DMS153 treated with DMSO at 0.1 percent for 48 hours (cell line): ENCODE measurements around the gene EEFSEC.

Source experiments
- DNase-seq: peaks from one replicate; lab custom pipeline; 2025; ENCODE audit not compliant: unreplicated experiment; lab: John Stamatoyannopoulos, UW

EEFSEC gene

DNA sequence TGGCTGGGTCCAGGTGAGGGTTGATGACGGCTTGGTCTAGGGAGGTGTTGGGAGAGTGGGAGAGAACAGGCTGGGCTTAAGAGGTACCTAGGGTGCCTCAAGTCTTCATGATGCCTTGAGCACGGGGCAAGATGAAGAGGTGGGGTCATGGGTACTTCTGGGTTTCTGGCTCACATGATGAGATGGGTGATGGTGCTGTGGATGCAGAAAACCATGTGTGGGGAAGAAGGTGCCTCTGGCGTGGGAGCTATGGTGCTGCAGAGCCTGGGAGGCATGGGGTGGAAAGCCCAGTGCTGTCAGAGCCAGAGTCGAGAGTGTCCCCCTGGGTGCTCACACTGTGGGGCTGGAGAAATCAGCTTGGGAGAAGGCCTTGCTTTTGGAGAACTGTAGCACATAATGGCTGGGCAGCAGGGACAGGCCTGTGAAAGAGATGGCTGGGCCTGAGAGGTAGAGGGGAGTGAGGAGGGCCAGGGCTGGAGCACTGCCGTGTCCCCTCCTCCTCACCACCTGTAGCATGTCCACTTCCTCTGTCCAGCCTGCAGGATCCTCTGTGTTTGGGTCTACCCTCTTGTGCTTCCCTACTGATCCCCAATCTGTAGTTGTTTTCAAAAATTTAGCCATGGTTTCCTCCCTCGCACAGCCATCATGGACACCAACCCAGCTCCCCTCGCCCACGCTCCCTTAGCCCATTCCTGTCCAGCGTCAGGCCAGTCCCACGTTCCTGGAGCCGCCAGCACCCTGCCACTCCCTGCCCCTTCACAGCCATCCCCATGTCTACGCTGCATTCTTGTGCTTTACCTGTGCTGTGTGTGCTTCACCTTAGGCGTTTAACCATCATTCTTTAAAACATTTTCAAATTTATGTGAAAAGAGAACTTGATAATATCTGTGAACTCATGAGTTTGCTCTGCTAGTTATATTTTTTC, 132.0 kb downstream of the EEFSEC start:
- DNase-seq: no peak

DNA sequence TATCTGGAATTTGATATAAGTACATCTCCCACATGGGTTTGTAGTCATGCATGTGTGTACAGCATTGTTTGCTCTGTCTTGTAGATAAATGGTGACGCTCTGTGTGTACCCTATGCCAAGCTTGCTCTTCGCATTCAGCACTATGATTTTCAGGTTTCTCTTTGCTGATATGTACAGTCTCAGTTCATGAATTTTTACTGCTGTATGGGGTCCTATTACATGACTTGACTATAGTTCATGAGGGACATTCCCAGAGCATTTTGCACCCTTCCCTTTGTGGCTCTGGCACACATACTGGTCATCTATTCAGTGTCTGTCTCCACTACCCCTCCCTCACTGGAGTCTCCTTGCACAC, 132.7 kb downstream of the EEFSEC start:
- DNase-seq: no peak

DNA sequence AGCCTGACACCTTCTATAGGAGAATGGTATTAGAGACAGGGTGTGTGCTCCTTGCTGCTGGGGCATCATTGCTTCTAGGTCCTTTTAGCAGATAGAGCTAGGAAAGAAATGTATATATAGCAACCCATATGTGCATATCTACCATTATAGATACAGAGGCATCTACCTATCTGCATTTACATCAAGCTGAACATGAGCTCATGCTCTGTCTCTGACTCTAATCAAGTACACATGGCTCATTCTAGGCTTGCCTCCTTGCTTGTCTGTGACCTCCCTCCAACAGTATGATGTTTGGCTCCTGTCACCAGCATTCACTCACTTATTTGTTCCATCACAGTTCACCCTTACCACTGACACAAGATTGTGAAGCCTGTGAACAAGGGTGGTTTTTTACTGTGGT, 133.4 kb downstream of the EEFSEC start:
- no peak for DNase-seq

DNA sequence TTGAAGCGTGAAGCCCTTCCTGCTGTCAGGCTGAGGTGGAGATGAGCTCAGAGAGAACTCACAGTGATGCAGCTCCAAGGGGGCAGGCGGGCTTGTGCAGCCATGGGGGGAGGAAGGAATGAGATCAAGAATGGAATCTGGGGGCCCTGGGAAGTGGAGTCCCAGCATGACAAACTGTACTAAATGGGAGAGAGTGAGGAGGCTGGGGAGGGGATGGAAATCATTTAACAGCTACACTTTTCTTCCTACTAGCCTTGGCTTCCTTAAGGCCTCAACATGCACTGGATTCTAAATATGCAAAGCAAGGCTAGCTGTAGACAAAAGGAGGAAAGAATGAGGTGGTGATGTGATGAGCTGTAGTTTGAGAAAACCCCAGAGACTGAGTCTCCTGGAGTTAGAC, 133.9 kb downstream of the EEFSEC start:
- DNase-seq: no peak

DNA sequence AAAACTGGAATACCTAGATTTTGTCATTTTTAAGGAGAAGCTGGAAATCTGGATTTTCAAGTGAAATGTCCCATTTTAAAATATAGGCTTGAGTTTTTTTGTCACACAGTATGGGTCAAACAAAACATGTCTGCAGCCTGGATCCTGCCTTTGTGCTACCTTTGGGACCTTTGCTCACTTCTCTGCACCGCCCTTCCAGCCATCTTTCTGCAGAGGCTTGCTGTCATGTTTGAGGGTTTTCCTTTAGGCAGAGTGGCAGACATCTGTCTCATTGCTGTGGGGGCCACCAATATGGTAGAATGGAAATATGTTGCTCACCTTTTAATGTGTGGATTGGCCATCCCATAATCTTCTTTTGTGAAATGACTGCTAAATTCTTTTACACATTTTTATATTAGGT, 136.3 kb downstream of the EEFSEC start:
- DNase-seq: no peak

DNA sequence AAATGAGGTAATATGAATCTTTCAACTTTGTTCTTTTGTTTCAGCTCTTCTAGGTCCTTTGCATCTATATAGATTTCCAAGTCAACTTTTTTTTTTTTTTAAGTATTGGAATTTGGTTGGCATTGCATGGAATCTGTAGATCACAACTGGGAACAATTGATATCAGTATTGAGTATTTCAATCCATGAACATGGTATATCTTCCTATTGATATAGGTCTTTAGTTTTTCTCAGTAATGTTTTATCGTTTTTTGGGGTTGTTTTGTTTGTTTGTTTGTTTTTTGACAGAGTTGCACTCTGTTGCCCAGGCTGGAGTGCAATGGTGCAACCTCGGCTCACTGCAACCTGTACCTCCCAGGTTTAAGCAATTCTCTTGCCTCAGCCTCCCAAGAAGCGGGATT, 137.2 kb downstream of the EEFSEC start:
- DNase-seq: no peak

DNA sequence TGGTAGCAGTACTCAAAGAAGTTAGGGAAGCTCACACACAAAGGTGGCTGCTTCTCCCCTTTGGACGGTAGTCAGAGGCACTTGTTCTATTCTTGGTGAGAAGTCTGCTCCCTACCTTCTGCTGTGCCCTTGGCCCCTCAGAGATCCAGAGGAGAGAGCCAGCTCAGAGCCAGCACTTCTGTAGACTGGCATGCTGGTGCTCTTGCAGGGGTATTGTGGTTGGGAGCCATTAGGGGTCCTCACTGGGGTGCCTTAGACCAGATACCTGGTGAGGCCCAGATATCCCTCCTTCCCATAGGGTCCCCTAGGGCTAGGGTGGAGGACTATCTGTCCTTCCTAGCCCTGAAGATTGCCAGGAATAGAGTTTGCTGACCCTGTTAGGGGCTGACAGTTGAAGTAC, 140.6 kb downstream of the EEFSEC start:
- DNase-seq: no peak

DNA sequence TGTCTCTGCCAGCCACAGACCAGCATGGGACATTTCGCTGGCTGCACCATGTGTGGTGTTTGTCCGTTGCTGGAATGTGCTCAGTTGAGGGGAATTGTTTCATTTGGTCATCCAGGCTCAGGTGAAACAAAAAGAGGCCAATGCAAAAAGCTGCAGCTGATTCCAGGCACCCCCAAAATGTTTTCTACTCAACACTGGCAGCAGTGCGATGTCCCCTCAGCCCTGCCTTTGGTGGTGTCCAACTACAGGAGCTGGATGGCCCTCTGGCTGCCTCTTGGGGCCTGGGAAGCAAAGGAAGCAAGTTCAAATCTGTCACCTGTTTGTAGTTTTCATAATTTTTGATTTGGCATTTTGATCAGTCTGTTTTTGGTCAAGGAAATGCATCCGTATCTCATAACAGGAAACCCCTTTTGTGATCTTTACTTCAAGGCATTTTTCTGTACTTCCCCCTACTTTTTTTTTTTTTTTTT, 141.8 kb downstream of the EEFSEC start:
- no peak for DNase-seq

DNA sequence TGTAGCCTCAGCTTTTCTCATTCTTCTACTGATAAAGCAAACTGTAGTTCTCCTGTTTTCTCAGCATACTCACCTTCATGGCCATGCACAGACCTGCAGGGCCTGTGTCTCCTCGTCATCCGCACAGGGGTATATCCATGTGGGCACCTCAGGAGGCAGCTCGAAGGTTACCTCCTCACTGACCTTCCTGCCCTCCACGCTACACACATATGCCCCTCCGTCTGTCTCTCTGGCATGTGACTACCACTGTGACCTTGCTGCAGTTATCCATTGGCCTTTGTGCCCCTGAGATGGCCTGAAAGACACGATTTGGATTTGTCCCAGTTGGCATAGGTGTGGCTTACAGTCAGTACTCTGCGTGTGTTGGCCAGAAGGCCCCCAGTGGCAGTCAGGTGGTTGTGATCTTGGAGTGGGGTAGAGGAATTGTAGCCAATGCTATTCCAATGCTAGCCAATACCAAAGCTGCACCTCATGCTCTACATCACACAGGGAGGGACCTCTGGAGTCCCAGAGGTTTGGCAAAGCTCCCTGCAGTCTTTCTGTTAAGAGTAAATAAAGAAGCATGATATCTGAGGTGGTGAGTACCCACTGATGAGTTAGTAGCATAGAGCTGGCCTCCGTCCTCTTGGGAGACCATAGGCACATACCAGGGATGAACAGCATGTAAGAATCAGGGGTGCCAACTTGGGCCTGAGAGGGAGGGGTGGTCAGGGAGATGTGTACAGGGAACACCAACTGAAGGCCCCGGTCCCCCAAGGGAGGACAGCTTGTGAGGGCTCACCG, 143.4 kb downstream of the EEFSEC start:
- DNase-seq: no peak

DNA sequence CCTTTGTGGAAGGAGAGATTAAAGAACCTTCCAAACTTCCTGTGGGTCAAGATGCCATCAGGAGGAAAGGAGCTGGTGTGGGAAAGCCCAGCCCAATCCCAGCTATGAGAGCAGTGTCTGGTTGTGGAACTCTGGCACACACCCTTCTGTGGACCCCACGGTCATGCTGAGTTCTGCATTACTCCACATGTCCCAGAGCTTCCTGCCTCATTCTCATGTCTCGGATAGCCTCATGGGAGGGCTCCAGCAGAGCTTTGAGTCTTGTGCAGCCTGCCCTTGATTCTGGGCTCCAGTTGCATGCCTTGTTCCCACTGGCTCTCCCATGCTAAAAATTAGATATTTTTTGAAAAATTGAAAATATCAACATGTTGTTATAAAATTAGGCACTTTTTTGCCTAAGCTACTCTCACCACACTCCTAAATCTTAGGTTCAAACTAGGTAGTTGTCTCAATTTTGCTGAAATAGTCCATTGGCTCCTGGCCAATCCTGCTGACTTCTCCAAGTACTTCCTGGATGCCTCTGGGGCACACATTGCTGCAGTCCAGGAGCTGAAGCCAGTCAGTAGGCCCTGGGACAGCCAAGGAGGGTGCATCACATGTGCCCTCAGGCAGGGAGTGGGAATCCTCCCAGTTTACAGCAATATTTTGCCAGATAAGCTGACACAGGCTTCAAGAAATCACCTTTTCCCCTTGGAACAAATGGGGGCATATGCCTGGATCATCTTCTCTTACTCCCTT, 144.3 kb downstream of the EEFSEC start:
- no peak for DNase-seq

DNA sequence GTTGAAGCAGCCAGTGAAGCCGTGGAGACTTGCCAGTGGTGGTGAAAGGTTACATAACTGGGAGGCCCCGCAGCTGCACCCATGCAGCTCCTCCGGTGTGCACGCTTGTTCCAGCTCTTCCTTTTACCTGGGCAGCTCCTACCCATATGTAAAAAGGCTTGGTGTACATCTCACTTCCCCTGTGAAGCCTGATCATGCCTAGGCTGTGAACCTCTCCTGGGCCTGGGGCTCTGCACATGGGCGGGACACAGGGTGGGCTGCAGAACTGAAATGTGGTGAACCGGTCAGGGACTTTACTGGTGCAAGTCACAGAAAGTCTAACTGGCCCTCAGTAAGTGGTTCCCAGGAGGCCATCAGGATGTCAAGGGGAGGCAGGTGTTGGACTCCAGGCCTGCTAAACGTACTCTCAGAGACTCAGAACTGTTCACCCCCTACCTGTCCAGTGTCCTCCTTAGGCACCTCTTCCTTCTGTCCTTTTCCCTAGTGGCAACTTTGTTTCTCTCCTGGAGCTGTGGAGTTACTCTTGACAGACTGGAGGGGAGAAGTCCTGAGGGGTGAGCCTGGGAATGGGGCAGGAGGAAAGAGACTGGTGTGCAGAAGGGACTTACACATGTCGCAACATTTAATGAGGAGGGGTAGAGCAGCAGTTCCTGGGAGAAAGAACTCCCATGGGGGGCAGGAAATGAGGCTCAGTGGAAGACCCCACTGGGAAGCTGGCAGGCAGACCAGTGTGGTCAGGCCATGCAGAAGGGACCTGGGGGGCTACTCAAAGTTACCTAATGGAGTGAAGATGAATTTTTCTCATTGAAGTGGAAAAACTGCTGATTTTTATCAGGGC, 148.1 kb downstream of the EEFSEC start:
- DNase-seq: no peak

DNA sequence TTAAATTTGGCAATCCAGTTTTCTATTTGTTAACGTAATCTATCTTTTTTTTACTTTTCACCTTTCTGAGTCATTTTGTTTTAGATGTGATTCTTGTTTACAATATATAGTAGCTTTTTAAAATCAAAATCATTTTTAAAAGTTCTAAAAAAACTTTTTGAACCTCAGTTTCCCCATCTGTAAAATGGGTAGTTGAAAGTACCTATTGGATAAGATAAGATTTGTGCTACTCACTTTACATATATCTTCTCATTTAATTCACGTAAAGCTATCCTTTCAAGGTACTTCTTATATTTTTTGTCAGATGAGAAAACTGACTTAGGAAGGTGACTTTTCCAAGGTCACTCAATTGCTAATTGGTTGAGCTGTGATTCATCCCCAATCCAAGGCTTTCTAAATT, 153.2 kb downstream of the EEFSEC start:
- DNase-seq: no peak

DNA sequence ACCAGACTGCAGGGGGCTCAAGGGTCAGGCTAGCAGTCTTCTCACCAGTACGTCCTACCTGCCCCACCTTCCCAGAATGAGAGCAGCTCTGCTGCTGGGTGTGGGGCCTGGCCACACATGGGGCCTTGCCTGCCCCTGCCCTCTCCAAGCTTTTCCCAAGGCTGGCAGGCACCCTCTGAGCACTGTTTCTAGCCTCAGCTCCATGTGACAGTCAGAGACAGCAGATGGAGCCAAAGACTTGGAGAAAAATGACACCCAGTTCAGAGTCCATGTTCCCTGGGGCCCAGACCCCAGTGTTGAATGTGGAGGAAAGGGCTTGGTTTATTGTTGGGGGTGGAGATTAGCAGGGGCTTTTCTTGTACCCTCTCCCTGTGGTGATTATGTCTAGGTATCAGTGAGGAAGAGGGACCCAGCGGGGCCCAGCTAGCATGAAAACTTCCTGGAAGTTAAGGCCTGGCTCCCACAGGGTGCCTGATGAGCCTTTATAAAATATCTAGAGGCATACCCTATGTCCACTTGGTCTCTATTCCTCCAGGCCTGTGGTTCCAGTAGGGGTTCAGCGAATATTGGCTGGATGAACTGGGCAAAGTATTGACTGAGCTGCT, 153.8 kb downstream of the EEFSEC start:
- DNase-seq: no peak

DNA sequence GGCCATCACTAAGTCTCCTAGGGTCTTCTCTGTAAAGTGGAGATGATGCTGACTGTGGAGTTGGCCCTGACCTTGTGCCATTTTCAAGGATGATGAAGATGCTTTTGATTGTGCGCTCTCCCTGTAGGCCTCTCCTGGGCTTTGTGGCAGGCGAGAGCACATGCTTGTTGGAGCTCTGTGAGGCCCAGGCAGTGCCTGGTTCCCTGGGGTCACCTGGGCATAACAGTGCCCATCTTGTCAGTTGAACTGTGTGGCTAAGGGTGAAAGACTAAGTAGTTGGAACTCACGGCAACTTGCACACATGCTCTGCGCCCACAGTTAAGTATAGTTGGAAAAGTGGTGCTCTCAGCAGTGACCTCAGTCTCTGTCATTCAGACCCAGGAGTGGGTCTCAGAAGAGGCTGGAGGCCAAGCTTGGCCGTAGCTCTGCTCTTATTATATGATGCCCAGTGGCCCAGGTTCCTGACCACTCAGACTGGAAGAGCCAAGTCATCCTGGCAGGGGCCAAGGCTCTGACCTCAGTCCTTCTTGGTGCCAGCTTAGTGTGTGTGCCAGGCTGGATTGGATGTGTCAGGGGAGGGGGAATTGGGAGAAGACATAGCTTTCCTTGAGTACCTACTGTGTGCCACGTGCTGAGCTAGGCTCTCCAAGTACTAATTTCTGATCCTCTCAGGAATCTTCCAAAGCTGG, 154.6 kb downstream of the EEFSEC start:
- DNase-seq: no peak

DNA sequence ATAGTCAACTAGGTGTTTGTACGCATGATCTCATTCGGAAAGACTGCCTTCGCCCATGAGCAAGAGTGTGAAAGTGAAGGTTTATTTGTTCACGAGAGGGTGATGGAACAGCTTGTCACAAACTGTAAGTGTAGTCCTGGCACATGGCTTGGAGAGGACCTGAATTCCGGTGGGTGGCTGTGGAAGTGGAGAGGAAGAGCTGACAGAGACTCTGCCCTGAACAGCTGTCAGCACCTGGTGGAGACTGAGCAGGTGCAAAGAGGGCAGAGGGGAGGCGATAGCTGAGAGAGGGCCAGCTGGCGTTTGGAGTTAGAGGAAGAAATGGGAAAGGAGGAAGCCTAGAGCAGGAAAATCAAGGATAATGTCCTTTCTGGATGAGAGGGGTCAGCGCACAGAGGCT, 155.7 kb downstream of the EEFSEC start:
- DNase-seq: no peak

DNA sequence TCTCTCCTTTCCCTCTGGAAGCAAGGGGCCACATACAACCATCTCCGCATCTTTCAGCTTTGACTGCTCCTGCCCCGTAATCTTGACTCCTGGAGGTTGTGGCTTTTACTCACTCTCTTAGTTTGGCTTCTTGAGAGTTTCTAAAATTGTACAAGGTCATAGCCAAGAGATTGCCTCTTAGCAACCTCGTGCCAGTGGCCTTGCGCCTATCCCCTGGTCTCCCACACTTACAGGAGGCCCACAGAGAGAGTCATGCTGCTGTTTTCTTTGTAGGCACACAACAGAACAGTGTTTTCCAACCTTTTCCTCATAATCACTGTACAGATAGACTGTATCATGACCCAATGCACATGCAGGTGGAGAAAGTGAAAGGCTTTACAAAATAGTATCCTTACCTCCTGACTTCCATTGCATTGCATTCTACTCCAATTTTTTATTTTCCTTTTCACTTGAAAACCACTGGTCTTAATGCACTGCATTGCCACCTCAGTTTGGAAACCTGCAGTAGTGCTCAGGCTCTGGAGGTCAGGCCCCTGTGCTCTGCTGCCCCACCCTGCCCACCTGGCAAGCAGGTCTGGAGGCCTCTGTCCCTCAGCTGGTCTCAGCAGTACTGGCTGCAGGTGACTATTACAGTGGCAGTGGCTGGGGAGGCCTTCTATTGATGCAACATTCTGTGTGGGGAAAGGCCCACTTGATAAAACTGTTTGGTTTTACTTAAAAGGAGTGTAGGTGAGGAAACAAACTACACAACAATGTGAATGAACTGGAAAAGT, 157.2 kb downstream of the EEFSEC start:
- DNase-seq: no peak

DNA sequence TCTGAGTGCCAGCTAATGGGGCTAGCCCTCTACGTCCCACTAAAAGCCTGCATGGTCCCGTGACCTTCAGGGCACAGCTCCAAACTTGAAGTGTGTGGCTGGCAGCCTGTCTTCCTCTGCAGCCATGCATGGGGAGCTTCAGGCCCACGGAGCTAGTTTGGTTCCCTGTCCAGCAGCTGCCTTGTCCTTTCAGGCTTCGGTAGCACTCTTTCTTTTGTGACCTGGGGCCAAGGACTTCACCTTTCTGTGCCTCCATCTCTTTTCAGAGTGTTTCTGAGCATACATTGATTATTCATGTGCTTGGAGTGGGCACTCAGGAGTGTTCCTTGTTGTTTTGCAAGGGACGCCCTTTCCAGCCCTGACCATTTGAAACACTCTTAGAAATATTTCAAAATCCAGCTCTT, 158.2 kb downstream of the EEFSEC start:
- no peak for DNase-seq

DNA sequence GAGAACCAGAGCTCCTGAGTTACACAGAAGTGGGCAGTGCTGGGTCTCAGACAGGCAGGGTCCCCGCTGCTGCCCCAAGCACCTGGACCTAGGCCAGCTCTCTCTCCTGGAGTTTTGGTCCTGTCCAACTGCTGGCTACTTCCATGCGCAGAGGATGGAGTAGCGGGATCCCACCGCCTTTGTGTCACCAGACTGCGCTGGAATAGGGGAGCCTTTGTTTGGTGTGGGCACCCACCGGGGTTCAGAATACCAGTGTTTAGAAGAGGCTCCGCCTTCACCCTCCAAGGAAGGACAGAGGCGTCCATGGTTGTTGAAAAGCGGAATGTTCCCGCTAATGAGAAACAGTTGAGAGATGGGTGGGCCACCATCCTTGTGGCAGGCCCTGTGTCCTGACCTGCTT, 159.0 kb downstream of the EEFSEC start:
- DNase-seq: no peak
